Caco-2 (cell line): ENCODE results near the gene INTS7. TPM values are rescaled to one million over a fixed set of nuclear protein-coding genes. Genes with fewer than 3 reads are reported as not detected.

Experiments used
- BruUV-seq: library from RNA; stranded (reverse); fragments of 400-500 nt; replicated peaks from 2 replicates; lab custom pipeline; 2021; lab: Mats Ljungman, UMichigan
- CTCF ChIA-PET: fragments of 300-600 bp; sonication (Branson Sonifier 250); formaldehyde crosslinking; loops from one replicate; lab custom pipeline; 2022; ENCODE audit warnings: antibody characterized with exemption; lab: Charles Lee
- POLR2A ChIA-PET: fragments of 300-600 bp; sonication (Branson Sonifier 250); formaldehyde crosslinking; loops from one replicate; lab custom pipeline; 2022; ENCODE audit warnings: antibody characterized with exemption; lab: Charles Lee
- DNase-seq, 2 experiments: peaks; one replicate each; pipeline versions ENCODE4 v3.0.0 to v3.0.0-alpha.2; 2020 to 2022
- H3K27me3 ChIP-seq: replicated peaks from 2 replicates; pipeline ENCODE4 v1.6.0; 2011; ENCODE audit warnings: low read length; ENCODE audit not compliant: control insufficient read depth, insufficient read depth
- H3K36me3 ChIP-seq: 2 replicates; pipeline ENCODE4 v1.5.1; 2011; ENCODE audit warnings: low read length; ENCODE audit not compliant: control insufficient read depth, insufficient read depth
- H3K4me1 ChIP-seq: fragments of 250-450 bp; sonication (Bioruptor Pico); 2 replicates; pipeline ENCODE4 v1.5.1; 2020; ENCODE audit warnings: mild to moderate bottlenecking
- H3K4me3 ChIP-seq: 2 replicates; pipeline ENCODE4 v1.5.1; 2011; ENCODE audit warnings: low read depth, mild to moderate bottlenecking, control low read depth, low read length
- H3K9me3 ChIP-seq: fragments of 250-450 bp; sonication (Bioruptor Pico); 2 replicates; pipeline ENCODE4 v1.5.1; 2020; ENCODE audit warnings: mild to moderate bottlenecking, moderate library complexity
- H3K27ac Mint-ChIP-seq: one replicate; pipeline ENCODE4 v1.8.0; 2022; ENCODE audit warnings: mixed read lengths; ENCODE audit not compliant: unreplicated experiment
- H3K27me3 Mint-ChIP-seq: one replicate; pipeline ENCODE4 v1.8.0; 2022; ENCODE audit warnings: mixed read lengths; ENCODE audit not compliant: insufficient read depth, unreplicated experiment
- H3K36me3 Mint-ChIP-seq: one replicate; pipeline ENCODE4 v1.8.0; 2022; ENCODE audit warnings: mild to moderate bottlenecking, mixed read lengths; ENCODE audit not compliant: insufficient read depth, unreplicated experiment
- H3K4me1 Mint-ChIP-seq: one replicate; pipeline ENCODE4 v1.8.0; 2022; ENCODE audit warnings: low read depth, mixed read lengths; ENCODE audit not compliant: unreplicated experiment
- H3K4me3 Mint-ChIP-seq: one replicate; pipeline ENCODE4 v1.8.0; 2022; ENCODE audit warnings: mild to moderate bottlenecking, moderate library complexity, mixed read lengths; ENCODE audit not compliant: unreplicated experiment
- H3K9me3 Mint-ChIP-seq: one replicate; pipeline ENCODE4 v1.8.0; 2022; ENCODE audit warnings: mixed read lengths; ENCODE audit not compliant: unreplicated experiment
- intact Hi-C: fragments of 100-400 bp; cut with micrococcal nuclease; formaldehyde crosslinking; loops from one replicate; pipeline ENCODE4 v1.10.0; 2022; ENCODE audit not compliant: unreplicated experiment
- total RNA-seq: library from RNA; stranded (reverse); gene quantifications from 2 replicates; pipeline ENCODE4 v1.2.3, GENCODE V29; 2022
- TF ChIP-seq, protein P1 (sequence below), 2 experiments: fragments of 200-600 bp in 1 of 2; IDR thresholded peaks; 1 replicate in 1 of 2; 2 replicates in 1 of 2; pipeline versions ENCODE4 v1.5.1 to v1.8.0; 2011 to 2022; ENCODE audit warnings: antibody characterized with exemption in 1 of 2, control low read depth in 1 of 2, inconsistent platforms in 1 of 2, low read depth in 1 of 2, low read length in 1 of 2, mild to moderate bottlenecking in 1 of 2, moderate library complexity in 1 of 2; ENCODE audit not compliant: insufficient read depth in 1 of 2, severe bottlenecking in 1 of 2, unreplicated experiment in 1 of 2

Gene INTS7
- total RNA-seq, 1 experiment from 2014 or later: 31.9 TPM

- Histone ChIP-seq H3K4me3 (no peak overlapping the region), H3K4me1 (no peaks in the 10 kb centered on the region), H3K36me3 (no peaks in the 10 kb centered on the region; the same call in 1 of the 2 replicates), H3K27me3 (no peaks in the 10 kb centered on the region), H3K9me3 (no peaks in the 10 kb centered on the region)
- POLR2A ChIA-PET: no interaction called here
- H3K36me3 Mint-ChIP-seq: peaks cover 7% of the 10 kb centered on the region
- H3K9me3 Mint-ChIP-seq: peaks cover 13% of the 10 kb centered on the region
- TF ChIP-seq, protein P1, sequence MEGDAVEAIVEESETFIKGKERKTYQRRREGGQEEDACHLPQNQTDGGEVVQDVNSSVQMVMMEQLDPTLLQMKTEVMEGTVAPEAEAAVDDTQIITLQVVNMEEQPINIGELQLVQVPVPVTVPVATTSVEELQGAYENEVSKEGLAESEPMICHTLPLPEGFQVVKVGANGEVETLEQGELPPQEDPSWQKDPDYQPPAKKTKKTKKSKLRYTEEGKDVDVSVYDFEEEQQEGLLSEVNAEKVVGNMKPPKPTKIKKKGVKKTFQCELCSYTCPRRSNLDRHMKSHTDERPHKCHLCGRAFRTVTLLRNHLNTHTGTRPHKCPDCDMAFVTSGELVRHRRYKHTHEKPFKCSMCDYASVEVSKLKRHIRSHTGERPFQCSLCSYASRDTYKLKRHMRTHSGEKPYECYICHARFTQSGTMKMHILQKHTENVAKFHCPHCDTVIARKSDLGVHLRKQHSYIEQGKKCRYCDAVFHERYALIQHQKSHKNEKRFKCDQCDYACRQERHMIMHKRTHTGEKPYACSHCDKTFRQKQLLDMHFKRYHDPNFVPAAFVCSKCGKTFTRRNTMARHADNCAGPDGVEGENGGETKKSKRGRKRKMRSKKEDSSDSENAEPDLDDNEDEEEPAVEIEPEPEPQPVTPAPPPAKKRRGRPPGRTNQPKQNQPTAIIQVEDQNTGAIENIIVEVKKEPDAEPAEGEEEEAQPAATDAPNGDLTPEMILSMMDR (IDR thresholded peaks at IDR 0.05; ENCODE audit: insufficient read depth in 1 of 2, low read depth in 1 of 2, low read length in 1 of 2, severe bottlenecking in 1 of 2, unreplicated experiment in 1 of 2): no peak
- no peak overlapping the region for H3K27ac Mint-ChIP-seq
- intact Hi-C loops: no loop called here
- H3K4me3 Mint-ChIP-seq: no peak overlapping the region
- H3K27me3 Mint-ChIP-seq: no peaks in the 10 kb centered on the region
- no TSS peak for BruUV-seq
- CTCF ChIA-PET: interaction anchor here (1.2 to 2.9 kb wide), 2 partner anchors 8 to 14 kb away, joined by 3 to 10 read pairs; partner anchors contain the start of genes DTL and INTS7
- no peaks in the 10 kb centered on the region for H3K4me1 Mint-ChIP-seq
- no peak for DNase-seq
Measured at GRCh38 chr1:212021563-212021962, 13.8 kb downstream of the INTS7 start.

GRCh38 chr1:212020975-212021374 lies 14.4 kb downstream of the INTS7 start:
- DNase-seq: no peak
- Histone ChIP-seq H3K36me3 (no peaks in the 10 kb centered on the region; the same call in 1 of the 2 replicates), H3K4me1 (no peaks in the 10 kb centered on the region), H3K4me3 (no peak overlapping the region), H3K27me3 (no peaks in the 10 kb centered on the region), H3K9me3 (no peaks in the 10 kb centered on the region)
- TF ChIP-seq, protein P1 (IDR thresholded peaks at IDR 0.05; ENCODE audit: insufficient read depth in 1 of 2, low read depth in 1 of 2, low read length in 1 of 2, severe bottlenecking in 1 of 2, unreplicated experiment in 1 of 2): no peak
- Mint-ChIP-seq H3K4me3 (no peak overlapping the region), H3K9me3 (peaks cover 13% of the 10 kb centered on the region), H3K27me3 (no peaks in the 10 kb centered on the region), H3K27ac (no peak overlapping the region), H3K36me3 (peaks cover 10% of the 10 kb centered on the region), H3K4me1 (no peaks in the 10 kb centered on the region)
- ChIA-PET POLR2A (no interaction called here), CTCF (interaction anchor here (1.2 to 2.9 kb wide), 2 partner anchors 8 to 14 kb away, joined by 3 to 10 read pairs; partner anchors contain the start of genes DTL and INTS7)
- intact Hi-C loops: no loop called here
- BruUV-seq: no TSS peak

- H3K36me3 Mint-ChIP-seq: peaks cover 30% of the 10 kb centered on the region
- no peaks in the 10 kb centered on the region for H3K27me3 Mint-ChIP-seq
- POLR2A ChIA-PET: no interaction called here
- TF ChIP-seq, protein P1 (IDR thresholded peaks at IDR 0.05; ENCODE audit: insufficient read depth in 1 of 2, low read depth in 1 of 2, low read length in 1 of 2, severe bottlenecking in 1 of 2, unreplicated experiment in 1 of 2): no peak
- intact Hi-C loops: no loop called here
- peak; percentile 44 to 55 for DNase-seq
- H3K27me3 ChIP-seq: no peaks in the 10 kb centered on the region
- no peak overlapping the region for H3K4me3 Mint-ChIP-seq
- no peaks in the 10 kb centered on the region for H3K9me3 Mint-ChIP-seq
- no peak overlapping the region for H3K4me3 ChIP-seq
- no TSS peak for BruUV-seq
- CTCF ChIA-PET: interaction anchor here (0.6 to 3.2 kb wide), 3 partner anchors 8 to 333 kb away, joined by 3 to 29 read pairs (median 4); partner anchors contain the start of genes DTL and INTS7
- peaks cover 19% of the 10 kb centered on the region for H3K4me1 Mint-ChIP-seq
- H3K36me3 ChIP-seq: no peaks in the 10 kb centered on the region
- H3K4me1 ChIP-seq: peaks cover 25% of the 10 kb centered on the region
- H3K27ac Mint-ChIP-seq: peak overlapping the region; percentile 16
- H3K9me3 ChIP-seq: no peaks in the 10 kb centered on the region
Measured at GRCh38 chr1:212013672-212014071, 21.7 kb downstream of the INTS7 start.
